HepG2 (cell line): ENCODE data around the gene C9orf78. TPM values are rescaled to one million over a fixed set of nuclear protein-coding genes. Genes with fewer than 3 reads are reported as not detected.
A peak's percentile ranks its signal among the peaks of the same experiment; 100 is the strongest.

ENCODE experiments used
- KDM2A ChIP-seq: sonication (generic); formaldehyde crosslinking; IDR thresholded peaks from 2 replicates; pipeline ENCODE4 v1.4.0; 2020; ENCODE audit warnings: low read depth, missing genetic modification reagents, borderline replicate concordance
- STAG1 ChIP-seq: sonication (generic); formaldehyde crosslinking; IDR thresholded peaks from 2 replicates; pipeline ENCODE4 v1.4.0; 2020; ENCODE audit warnings: missing genetic modification reagents
- ZFP1 ChIP-seq: IDR thresholded peaks from 2 replicates; pipeline ENCODE4 v1.6.1; 2016
- ZFP90 ChIP-seq: sonication (generic); formaldehyde crosslinking; IDR thresholded peaks from 2 replicates; pipeline ENCODE4 v1.8.0; 2022; ENCODE audit warnings: missing genetic modification reagents, mild to moderate bottlenecking, inconsistent platforms, borderline replicate concordance
- ZKSCAN8 ChIP-seq: IDR thresholded peaks from 2 replicates; pipeline ENCODE4 v1.6.1; 2016; ENCODE audit warnings: borderline replicate concordance, missing genetic modification reagents, missing compliant biosample characterization
- ZNF557 ChIP-seq: sonication (generic); formaldehyde crosslinking; IDR thresholded peaks from 2 replicates; pipeline ENCODE4 v1.4.0; 2020; ENCODE audit warnings: missing genetic modification reagents
- polyA plus RNA-seq, 8 experiments: library from polyadenylated mRNA; depleted of rRNA in 3 of 8; stranded (reverse) in 7 of 8; unstranded in 1 of 8; fragments of >200 nt; fragmentation: Illumina TruSeq in 4 of 8; extraction: Trizol in 4 of 8; gene quantifications; 2 replicates each; pipeline versions ENCODE4 v1.2.1 to v1.2.3, GENCODE V29; 2011 to 2016; ENCODE audit warnings: low read depth in 4 of 8, missing spikeins in 1 of 8, mixed read lengths in 1 of 8; ENCODE audit not compliant: insufficient read depth in 1 of 8
- total RNA-seq, 5 experiments: library from RNA; depleted of rRNA; stranded (reverse); fragments of >200 nt; fragmentation: Illumina TruSeq; extraction: Trizol; gene quantifications; 2 replicates each; pipeline ENCODE4 v1.2.3, GENCODE V29; 2016; ENCODE audit warnings: low read depth in 1 of 5
- TF ChIP-seq, protein P1 (sequence below): sonication (generic); formaldehyde crosslinking; IDR thresholded peaks from 2 replicates; pipeline ENCODE4 v1.5.1; 2020; ENCODE audit warnings: mild to moderate bottlenecking, missing genetic modification reagents, borderline replicate concordance

Gene C9orf78
- total and polyA plus RNA-seq, 2 of the 13 experiments (the other 11 are each of a cell fraction or from before 2014, with no cell fraction given), result 18.4 to 35.5 TPM

DNA sequence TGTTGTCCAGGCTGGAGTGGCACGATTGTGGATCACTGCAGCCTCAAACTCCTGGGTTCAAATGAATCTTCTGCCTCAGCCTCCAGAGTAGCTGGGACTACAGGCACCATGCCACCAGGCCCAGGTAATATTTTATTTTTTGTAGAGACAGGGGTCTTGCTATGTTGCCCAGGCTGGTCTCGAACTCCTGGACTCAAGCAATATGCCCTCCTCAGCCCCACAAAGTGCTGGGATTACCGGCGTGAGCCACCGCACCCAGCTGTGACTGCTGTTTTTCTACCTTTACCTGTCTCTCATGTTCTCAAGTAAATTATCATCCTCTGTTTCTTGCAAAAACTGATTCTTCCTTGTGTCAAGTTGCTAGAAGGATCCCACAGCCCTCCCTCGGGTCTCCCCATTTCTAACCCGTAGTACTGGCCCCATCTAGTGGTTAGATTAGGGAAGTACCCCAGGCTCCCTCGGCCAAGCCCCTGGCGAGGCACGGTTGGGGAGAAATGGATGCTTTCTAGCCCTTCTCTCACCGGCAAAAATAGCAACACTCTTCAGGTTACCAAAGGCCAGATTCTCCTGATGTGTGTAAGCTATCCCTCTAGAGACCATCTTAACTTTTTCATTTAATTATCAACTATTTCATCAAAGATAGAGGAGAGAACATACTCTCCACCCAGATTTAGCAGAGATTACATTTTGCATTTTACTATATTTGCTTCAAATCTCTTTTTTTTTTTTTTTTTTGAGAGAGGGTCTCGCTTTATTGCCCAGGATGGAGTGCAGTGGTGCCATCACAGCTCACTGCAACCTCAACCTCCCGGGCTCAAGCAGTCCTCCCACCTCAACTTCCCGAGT lies 51.3 kb downstream of the C9orf78 start (continued):
- TF ChIP-seq, protein P1, sequence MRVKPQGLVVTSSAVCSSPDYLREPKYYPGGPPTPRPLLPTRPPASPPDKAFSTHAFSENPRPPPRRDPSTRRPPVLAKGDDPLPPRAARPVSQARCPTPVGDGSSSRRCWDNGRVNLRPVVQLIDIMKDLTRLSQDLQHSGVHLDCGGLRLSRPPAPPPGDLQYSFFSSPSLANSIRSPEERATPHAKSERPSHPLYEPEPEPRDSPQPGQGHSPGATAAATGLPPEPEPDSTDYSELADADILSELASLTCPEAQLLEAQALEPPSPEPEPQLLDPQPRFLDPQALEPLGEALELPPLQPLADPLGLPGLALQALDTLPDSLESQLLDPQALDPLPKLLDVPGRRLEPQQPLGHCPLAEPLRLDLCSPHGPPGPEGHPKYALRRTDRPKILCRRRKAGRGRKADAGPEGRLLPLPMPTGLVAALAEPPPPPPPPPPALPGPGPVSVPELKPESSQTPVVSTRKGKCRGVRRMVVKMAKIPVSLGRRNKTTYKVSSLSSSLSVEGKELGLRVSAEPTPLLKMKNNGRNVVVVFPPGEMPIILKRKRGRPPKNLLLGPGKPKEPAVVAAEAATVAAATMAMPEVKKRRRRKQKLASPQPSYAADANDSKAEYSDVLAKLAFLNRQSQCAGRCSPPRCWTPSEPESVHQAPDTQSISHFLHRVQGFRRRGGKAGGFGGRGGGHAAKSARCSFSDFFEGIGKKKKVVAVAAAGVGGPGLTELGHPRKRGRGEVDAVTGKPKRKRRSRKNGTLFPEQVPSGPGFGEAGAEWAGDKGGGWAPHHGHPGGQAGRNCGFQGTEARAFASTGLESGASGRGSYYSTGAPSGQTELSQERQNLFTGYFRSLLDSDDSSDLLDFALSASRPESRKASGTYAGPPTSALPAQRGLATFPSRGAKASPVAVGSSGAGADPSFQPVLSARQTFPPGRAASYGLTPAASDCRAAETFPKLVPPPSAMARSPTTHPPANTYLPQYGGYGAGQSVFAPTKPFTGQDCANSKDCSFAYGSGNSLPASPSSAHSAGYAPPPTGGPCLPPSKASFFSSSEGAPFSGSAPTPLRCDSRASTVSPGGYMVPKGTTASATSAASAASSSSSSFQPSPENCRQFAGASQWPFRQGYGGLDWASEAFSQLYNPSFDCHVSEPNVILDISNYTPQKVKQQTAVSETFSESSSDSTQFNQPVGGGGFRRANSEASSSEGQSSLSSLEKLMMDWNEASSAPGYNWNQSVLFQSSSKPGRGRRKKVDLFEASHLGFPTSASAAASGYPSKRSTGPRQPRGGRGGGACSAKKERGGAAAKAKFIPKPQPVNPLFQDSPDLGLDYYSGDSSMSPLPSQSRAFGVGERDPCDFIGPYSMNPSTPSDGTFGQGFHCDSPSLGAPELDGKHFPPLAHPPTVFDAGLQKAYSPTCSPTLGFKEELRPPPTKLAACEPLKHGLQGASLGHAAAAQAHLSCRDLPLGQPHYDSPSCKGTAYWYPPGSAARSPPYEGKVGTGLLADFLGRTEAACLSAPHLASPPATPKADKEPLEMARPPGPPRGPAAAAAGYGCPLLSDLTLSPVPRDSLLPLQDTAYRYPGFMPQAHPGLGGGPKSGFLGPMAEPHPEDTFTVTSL (CRISPR knock-in tag), result no peak
- TF ChIP-seq ZNF557 (CRISPR knock-in tag) (no peak), ZFP1 (CRISPR knock-in tag) (no peak), KDM2A (CRISPR knock-in tag) (peak; percentile 49; the same call in 1 of the 2 replicates), ZFP90 (CRISPR knock-in tag) (no peak), ZKSCAN8 (CRISPR knock-in tag) (0 out of 2 replicates have a peak, but pooled peaks have one; percentile 49), STAG1 (CRISPR knock-in tag) (peak; percentile 94)
